ENCODE results near the gene SUZ12.

The SUZ12 gene

DNA sequence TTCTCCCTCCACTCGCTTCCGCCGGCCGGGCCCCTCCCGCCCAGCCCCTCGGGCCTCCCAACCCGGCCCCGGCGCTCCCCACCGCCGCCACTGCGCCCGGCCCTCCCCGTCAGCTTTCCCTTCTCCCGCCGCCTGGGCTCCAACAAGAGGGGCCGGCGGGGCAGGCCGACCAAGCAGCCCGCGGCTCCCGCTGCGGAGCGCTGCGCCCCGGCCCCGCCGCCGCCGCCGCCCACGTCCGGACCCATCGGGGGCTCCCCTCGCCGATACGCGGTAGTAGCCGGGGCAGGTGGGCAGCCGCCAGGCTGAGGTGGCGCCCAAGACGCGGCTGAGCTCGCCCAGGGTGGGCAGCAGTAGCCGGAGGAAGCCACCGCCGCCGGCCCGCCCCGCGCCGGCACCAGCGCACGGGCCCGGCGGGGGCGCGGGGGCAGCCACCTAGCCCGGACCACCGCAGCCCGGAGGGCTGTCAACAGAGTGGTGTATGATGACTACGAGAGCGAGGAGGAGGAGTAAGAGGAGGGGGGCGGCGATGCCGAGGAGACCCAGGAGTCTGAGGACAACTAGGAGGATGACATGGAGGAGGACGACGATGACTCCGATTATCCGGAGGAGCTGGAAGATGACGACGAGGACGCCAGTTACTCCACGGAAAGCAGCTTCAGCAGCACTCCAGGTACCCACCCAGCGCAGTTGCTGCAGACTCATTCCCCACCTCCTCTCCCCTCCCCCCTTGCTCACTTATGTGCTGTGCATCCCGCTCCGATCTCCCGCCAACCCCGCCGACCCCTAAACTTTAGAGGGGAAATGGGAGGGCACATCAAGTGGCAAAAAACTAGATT, 70.9 kb downstream of the SUZ12 start (continued):
- TF ChIP-seq ZNF121 (tag by site-specific recombination; IDR thresholded peaks at IDR 0.05) (no peak), ZNF16 (tag by site-specific recombination; IDR thresholded peaks at IDR 0.05; ENCODE audit: low read depth) (no peak), ZNF146 (tag by site-specific recombination; IDR thresholded peaks at IDR 0.05) (no peak), GLI4 (tag by site-specific recombination; IDR thresholded peaks at IDR 0.05) (no peak), SP3 (tag by site-specific recombination; IDR thresholded peaks at IDR 0.05) (peak; percentile 49), ZNF664 (tag by site-specific recombination; IDR thresholded peaks at IDR 0.05) (no peak), GFI1B (tag by site-specific recombination; IDR thresholded peaks at IDR 0.05) (no peak), ZBTB7A (tag by site-specific recombination; IDR thresholded peaks at IDR 0.05; ENCODE audit: low read depth) (0 out of 2 replicates have a peak, but pooled peaks have one; percentile 17), ZFP69B (tag by site-specific recombination; IDR thresholded peaks at IDR 0.05) (peak; percentile 23; the same call in 1 of the 2 replicates), ZNF670 (tag by site-specific recombination; IDR thresholded peaks at IDR 0.05; ENCODE audit: low read depth) (no peak), ZFP37 (tag by site-specific recombination; IDR thresholded peaks at IDR 0.05) (0 out of 2 replicates have a peak, but pooled peaks have one; percentile 49), ZNF449 (tag by site-specific recombination; IDR thresholded peaks at IDR 0.05) (no peak), ZNF2 (tag by site-specific recombination; IDR thresholded peaks at IDR 0.05) (0 out of 2 replicates have a peak, but pooled peaks have one; percentile 31), FEZF1 (tag by site-specific recombination; IDR thresholded peaks at IDR 0.05) (no peak; the same call in 1 of the 2 replicates), KLF7 (tag by site-specific recombination; IDR thresholded peaks at IDR 0.05; ENCODE audit: borderline replicate concordance) (no peak), ZNF292 (tag by site-specific recombination; IDR thresholded peaks at IDR 0.05; ENCODE audit: borderline replicate concordance, low read depth) (no peak), ZNF335 (tag by site-specific recombination; conservative IDR thresholded peaks at IDR 0.05) (peak; percentile 29), ZNF214 (tag by site-specific recombination; IDR thresholded peaks at IDR 0.05; ENCODE audit: borderline replicate concordance) (no peak), HOXC10 (CRISPR knock-in tag; IDR thresholded peaks at IDR 0.05) (no peak), ZIC2 (tag by site-specific recombination; IDR thresholded peaks at IDR 0.05) (peak; percentile 19; the same call in 1 of the 2 replicates), WT1 (tag by site-specific recombination; IDR thresholded peaks at IDR 0.05) (peak; percentile 32; the same call in 1 of the 2 replicates)
- TF ChIP-seq, protein P1, sequence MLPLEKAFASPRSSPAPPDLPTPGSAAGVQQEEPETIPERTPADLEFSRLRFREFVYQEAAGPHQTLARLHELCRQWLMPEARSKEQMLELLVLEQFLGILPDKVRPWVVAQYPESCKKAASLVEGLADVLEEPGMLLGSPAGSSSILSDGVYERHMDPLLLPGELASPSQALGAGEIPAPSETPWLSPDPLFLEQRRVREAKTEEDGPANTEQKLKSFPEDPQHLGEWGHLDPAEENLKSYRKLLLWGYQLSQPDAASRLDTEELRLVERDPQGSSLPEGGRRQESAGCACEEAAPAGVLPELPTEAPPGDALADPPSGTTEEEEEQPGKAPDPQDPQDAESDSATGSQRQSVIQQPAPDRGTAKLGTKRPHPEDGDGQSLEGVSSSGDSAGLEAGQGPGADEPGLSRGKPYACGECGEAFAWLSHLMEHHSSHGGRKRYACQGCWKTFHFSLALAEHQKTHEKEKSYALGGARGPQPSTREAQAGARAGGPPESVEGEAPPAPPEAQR (tag by site-specific recombination; IDR thresholded peaks at IDR 0.05) = no peak
- TF ChIP-seq, protein P2, sequence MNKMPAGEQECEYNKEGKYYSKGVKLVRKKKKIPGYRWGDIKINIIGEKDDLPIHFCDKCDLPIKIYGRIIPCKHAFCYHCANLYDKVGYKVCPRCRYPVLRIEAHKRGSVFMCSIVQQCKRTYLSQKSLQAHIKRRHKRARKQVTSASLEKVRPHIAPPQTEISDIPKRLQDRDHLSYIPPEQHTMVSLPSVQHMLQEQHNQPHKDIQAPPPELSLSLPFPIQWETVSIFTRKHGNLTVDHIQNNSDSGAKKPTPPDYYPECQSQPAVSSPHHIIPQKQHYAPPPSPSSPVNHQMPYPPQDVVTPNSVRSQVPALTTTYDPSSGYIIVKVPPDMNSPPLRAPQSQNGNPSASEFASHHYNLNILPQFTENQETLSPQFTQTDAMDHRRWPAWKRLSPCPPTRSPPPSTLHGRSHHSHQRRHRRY (tag by site-specific recombination; IDR thresholded peaks at IDR 0.05) = no peak
- TF ChIP-seq, protein P3, sequence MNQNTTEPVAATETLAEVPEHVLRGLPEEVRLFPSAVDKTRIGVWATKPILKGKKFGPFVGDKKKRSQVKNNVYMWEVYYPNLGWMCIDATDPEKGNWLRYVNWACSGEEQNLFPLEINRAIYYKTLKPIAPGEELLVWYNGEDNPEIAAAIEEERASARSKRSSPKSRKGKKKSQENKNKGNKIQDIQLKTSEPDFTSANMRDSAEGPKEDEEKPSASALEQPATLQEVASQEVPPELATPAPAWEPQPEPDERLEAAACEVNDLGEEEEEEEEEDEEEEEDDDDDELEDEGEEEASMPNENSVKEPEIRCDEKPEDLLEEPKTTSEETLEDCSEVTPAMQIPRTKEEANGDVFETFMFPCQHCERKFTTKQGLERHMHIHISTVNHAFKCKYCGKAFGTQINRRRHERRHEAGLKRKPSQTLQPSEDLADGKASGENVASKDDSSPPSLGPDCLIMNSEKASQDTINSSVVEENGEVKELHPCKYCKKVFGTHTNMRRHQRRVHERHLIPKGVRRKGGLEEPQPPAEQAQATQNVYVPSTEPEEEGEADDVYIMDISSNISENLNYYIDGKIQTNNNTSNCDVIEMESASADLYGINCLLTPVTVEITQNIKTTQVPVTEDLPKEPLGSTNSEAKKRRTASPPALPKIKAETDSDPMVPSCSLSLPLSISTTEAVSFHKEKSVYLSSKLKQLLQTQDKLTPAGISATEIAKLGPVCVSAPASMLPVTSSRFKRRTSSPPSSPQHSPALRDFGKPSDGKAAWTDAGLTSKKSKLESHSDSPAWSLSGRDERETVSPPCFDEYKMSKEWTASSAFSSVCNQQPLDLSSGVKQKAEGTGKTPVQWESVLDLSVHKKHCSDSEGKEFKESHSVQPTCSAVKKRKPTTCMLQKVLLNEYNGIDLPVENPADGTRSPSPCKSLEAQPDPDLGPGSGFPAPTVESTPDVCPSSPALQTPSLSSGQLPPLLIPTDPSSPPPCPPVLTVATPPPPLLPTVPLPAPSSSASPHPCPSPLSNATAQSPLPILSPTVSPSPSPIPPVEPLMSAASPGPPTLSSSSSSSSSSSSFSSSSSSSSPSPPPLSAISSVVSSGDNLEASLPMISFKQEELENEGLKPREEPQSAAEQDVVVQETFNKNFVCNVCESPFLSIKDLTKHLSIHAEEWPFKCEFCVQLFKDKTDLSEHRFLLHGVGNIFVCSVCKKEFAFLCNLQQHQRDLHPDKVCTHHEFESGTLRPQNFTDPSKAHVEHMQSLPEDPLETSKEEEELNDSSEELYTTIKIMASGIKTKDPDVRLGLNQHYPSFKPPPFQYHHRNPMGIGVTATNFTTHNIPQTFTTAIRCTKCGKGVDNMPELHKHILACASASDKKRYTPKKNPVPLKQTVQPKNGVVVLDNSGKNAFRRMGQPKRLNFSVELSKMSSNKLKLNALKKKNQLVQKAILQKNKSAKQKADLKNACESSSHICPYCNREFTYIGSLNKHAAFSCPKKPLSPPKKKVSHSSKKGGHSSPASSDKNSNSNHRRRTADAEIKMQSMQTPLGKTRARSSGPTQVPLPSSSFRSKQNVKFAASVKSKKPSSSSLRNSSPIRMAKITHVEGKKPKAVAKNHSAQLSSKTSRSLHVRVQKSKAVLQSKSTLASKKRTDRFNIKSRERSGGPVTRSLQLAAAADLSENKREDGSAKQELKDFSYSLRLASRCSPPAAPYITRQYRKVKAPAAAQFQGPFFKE (tag by site-specific recombination; IDR thresholded peaks at IDR 0.05; ENCODE audit: borderline replicate concordance) = no peak
- TF ChIP-seq, protein P4, sequence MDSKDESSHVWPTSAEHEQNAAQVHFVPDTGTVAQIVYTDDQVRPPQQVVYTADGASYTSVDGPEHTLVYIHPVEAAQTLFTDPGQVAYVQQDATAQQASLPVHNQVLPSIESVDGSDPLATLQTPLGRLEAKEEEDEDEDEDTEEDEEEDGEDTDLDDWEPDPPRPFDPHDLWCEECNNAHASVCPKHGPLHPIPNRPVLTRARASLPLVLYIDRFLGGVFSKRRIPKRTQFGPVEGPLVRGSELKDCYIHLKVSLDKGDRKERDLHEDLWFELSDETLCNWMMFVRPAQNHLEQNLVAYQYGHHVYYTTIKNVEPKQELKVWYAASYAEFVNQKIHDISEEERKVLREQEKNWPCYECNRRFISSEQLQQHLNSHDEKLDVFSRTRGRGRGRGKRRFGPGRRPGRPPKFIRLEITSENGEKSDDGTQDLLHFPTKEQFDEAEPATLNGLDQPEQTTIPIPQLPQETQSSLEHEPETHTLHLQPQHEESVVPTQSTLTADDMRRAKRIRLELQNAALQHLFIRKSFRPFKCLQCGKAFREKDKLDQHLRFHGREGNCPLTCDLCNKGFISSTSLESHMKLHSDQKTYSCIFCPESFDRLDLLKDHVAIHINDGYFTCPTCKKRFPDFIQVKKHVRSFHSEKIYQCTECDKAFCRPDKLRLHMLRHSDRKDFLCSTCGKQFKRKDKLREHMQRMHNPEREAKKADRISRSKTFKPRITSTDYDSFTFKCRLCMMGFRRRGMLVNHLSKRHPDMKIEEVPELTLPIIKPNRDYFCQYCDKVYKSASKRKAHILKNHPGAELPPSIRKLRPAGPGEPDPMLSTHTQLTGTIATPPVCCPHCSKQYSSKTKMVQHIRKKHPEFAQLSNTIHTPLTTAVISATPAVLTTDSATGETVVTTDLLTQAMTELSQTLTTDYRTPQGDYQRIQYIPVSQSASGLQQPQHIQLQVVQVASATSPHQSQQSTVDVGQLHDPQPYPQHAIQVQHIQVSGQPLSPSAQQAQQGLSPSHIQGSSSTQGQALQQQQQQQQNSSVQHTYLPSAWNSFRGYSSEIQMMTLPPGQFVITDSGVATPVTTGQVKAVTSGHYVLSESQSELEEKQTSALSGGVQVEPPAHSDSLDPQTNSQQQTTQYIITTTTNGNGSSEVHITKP (tag by site-specific recombination; IDR thresholded peaks at IDR 0.05) = peak; percentile 42; the same call in 1 of the 2 replicates
